Upper lobe of right lung (tissue), 1 donor: ENCODE results near the gene TUBA1C. TPM values are rescaled to one million over a fixed set of nuclear protein-coding genes. Genes with fewer than 3 reads are reported as not detected.
A peak's percentile ranks its signal among the peaks of the same experiment; 100 is the strongest.

Experiments used
- ATAC-seq: fragments of 200-7000 bp; cut with Tn5 transposase; one replicate; pipeline ENCODE4 v1.9.1; 2020; ENCODE audit warnings: mild to moderate bottlenecking, moderate library complexity
- DNase-seq: peaks from one replicate; pipeline ENCODE4 v3.0.0-alpha.2; 2020
- H3K27ac ChIP-seq: fragments of 200-600 bp; one replicate; pipeline ENCODE4 v1.8.0; 2022
- H3K27me3 ChIP-seq: fragments of 200-600 bp; one replicate; pipeline ENCODE4 v1.8.0; 2022; ENCODE audit warnings: mild to moderate bottlenecking
- H3K36me3 ChIP-seq: fragments of 200-600 bp; one replicate; pipeline ENCODE4 v1.8.0; 2022
- H3K4me1 ChIP-seq: fragments of 200-600 bp; one replicate; pipeline ENCODE4 v1.8.0; 2022
- H3K4me3 ChIP-seq: fragments of 200-600 bp; one replicate; pipeline ENCODE4 v1.8.0; 2022; ENCODE audit warnings: mild to moderate bottlenecking
- H3K9me3 ChIP-seq: fragments of 200-600 bp; one replicate; pipeline ENCODE4 v1.8.0; 2022
- CTCF ChIP-seq: fragments of 200-600 bp; IDR thresholded peaks from one replicate; pipeline ENCODE4 v1.8.0; 2022; ENCODE audit warnings: antibody characterized with exemption
- intact Hi-C: fragments of 100-400 bp; cut with DNase I; formaldehyde crosslinking; loops from one replicate; pipeline ENCODE4 v1.11.0; 2022
- total RNA-seq: library from RNA; stranded (reverse); fragmentation: NEBNext Ultra II Directional; extraction: Animal tissue kit (Norgen Biotek cat#: 25700); gene quantifications from one replicate; pipeline ENCODE4 v1.2.1, GENCODE V29; 2021
- donor health status: DM: no; HTN: yes; CAD: no; lungs with severe emphysema.

Gene TUBA1C
- total RNA-seq, 1 donor from 2014 or later = 113 TPM

- no peaks in the 10 kb centered on the region for H3K36me3 ChIP-seq
- ATAC-seq = no peak
- peaks cover 12% of the 10 kb centered on the region for H3K27me3 ChIP-seq
- H3K27ac ChIP-seq = no peak overlapping the region
- peak; percentile 54 for DNase-seq
- intact Hi-C loops = loop anchor here (10.0 kb wide), 1 partner anchor 61 kb away; the partner anchor contains the start of gene DNAJC22
- TF ChIP-seq CTCF = no peak
- no peak overlapping the region for H3K4me3 ChIP-seq
- no peaks in the 10 kb centered on the region for H3K9me3 ChIP-seq
- H3K4me1 ChIP-seq = peaks cover 5% of the 10 kb centered on the region
Observed at GRCh38 chr12:49283541-49284429, 18.9 kb downstream of the TUBA1C start.

GRCh38 chr12:49284672-49285071, 19.8 kb downstream of the TUBA1C start:
- DNase-seq (peak; percentile 1), ATAC-seq (no peak)
- Histone ChIP-seq H3K27ac (no peak overlapping the region), H3K27me3 (peaks cover 12% of the 10 kb centered on the region), H3K4me3 (no peak overlapping the region), H3K36me3 (no peaks in the 10 kb centered on the region), H3K4me1 (peaks cover under 1% of the 10 kb centered on the region), H3K9me3 (no peaks in the 10 kb centered on the region)
- no peak for TF ChIP-seq CTCF
- intact Hi-C loops = loop anchor here (10.0 kb wide), 1 partner anchor 60 kb away; the partner anchor contains the start of gene DNAJC22

- H3K4me3 ChIP-seq = no peak overlapping the region
- no peaks in the 10 kb centered on the region for H3K9me3 ChIP-seq
- intact Hi-C loops = loop anchor here (10.0 kb wide), 1 partner anchor 57 kb away; the partner anchor contains the start of gene DNAJC22
- no peak for TF ChIP-seq CTCF
- H3K27me3 ChIP-seq = peaks cover 12% of the 10 kb centered on the region
- H3K27ac ChIP-seq = no peak overlapping the region
- H3K36me3 ChIP-seq = no peaks in the 10 kb centered on the region
- ATAC-seq (no peak), DNase-seq (peak; percentile 25)
- no peaks in the 10 kb centered on the region for H3K4me1 ChIP-seq
Observed at GRCh38 chr12:49287876-49288275, 23.0 kb downstream of the TUBA1C start.

- intact Hi-C loops = loop anchor here (10.0 kb wide), 1 partner anchor 56 kb away; the partner anchor contains the start of gene DNAJC22
Observed at GRCh38 chr12:49288412-49288853, 23.6 kb downstream of the TUBA1C start.

More at GRCh38 chr12:49288412-49288853, 23.6 kb downstream of the TUBA1C start:
- DNase-seq = peak; percentile 29
- H3K36me3 ChIP-seq = no peaks in the 10 kb centered on the region
- H3K27me3 ChIP-seq = peaks cover 12% of the 10 kb centered on the region
- ATAC-seq = peak; percentile 85
- no peaks in the 10 kb centered on the region for H3K9me3 ChIP-seq
- TF ChIP-seq CTCF = peak; percentile 88
- H3K4me1 ChIP-seq = peaks cover 2% of the 10 kb centered on the region
- H3K27ac ChIP-seq = no peak overlapping the region
- no peak overlapping the region for H3K4me3 ChIP-seq
